NB4 (cell line): ENCODE results near the gene ZSCAN1.

Experiments used
- MYC ChIP-seq: IDR thresholded peaks from 2 replicates; pipeline ENCODE4 v1.6.1; 2011; ENCODE audit warnings: low read depth, low read length
- POLR2A ChIP-seq: IDR thresholded peaks from 2 replicates; pipeline ENCODE4 v1.6.1; 2011; ENCODE audit warnings: mild to moderate bottlenecking; ENCODE audit not compliant: insufficient read length; ENCODE audit errors: extremely low read depth
- TF ChIP-seq, protein P1 (sequence below): IDR thresholded peaks from one replicate; pipeline ENCODE4 v1.5.1; 2012; ENCODE audit warnings: low read depth, low read length
- TF ChIP-seq, protein P2 (sequence below): IDR thresholded peaks from 2 replicates; pipeline ENCODE4 v1.6.1; 2011; ENCODE audit warnings: low read depth, low read length

GRCh38 chr19:58014141-58014540 lies 19.7 kb upstream of the ZSCAN1 start:
- TF ChIP-seq, protein P1, sequence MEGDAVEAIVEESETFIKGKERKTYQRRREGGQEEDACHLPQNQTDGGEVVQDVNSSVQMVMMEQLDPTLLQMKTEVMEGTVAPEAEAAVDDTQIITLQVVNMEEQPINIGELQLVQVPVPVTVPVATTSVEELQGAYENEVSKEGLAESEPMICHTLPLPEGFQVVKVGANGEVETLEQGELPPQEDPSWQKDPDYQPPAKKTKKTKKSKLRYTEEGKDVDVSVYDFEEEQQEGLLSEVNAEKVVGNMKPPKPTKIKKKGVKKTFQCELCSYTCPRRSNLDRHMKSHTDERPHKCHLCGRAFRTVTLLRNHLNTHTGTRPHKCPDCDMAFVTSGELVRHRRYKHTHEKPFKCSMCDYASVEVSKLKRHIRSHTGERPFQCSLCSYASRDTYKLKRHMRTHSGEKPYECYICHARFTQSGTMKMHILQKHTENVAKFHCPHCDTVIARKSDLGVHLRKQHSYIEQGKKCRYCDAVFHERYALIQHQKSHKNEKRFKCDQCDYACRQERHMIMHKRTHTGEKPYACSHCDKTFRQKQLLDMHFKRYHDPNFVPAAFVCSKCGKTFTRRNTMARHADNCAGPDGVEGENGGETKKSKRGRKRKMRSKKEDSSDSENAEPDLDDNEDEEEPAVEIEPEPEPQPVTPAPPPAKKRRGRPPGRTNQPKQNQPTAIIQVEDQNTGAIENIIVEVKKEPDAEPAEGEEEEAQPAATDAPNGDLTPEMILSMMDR = no peak
- TF ChIP-seq POLR2A (no peak), MYC (no peak)
- TF ChIP-seq, protein P2, sequence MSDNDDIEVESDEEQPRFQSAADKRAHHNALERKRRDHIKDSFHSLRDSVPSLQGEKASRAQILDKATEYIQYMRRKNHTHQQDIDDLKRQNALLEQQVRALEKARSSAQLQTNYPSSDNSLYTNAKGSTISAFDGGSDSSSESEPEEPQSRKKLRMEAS = no peak
